A549 (cell line): ENCODE measurements around the gene ZNF331. TPM values are rescaled to one million over a fixed set of nuclear protein-coding genes. Genes with fewer than 3 reads are reported as not detected.

Experiments
- ATAC-seq, 2 experiments: fragments of 200-7000 bp in 1 of 2; fragments of >200 bp in 1 of 2; cut with Nextera tagmentation in 1 of 2; cut with Tn5 transposase in 1 of 2; 3 replicates each; pipeline versions ENCODE4 v1.8.0 to v1.9.1; 2018 to 2020; ENCODE audit warnings: mild to moderate bottlenecking in 1 of 2, moderate library complexity in 1 of 2
- CTCF ChIA-PET: fragments of 300-600 bp; sonication (Branson Sonifier 250); formaldehyde crosslinking; extraction: SDS; loops from one replicate; lab custom pipeline; 2021; ENCODE audit warnings: antibody characterized with exemption, inconsistent platforms; lab: Yijun Ruan, JAX
- POLR2A ChIA-PET: fragments of 350-600 bp; formaldehyde crosslinking; extraction: SDS; loops from one replicate; lab custom pipeline; 2021; ENCODE audit warnings: antibody characterized with exemption, inconsistent platforms; lab: Yijun Ruan, JAX
- DNase-seq, 2 experiments: peaks; one replicate each; pipeline versions ENCODE4 v3.0.0 to v3.0.0-alpha.2; 2011 to 2016; ENCODE audit warnings: low read depth in 1 of 2, low spot score in 1 of 2
- FAIRE-seq: peaks from 2 replicates; lab custom pipeline; 2011; peaks lifted over from hg19 to GRCh38; lab: Jason Lieb, UNC
- H3K27ac ChIP-seq, 2 experiments: fragments of >200 bp; sonication (Bioruptor Twin); formaldehyde crosslinking; 3 replicates each; pipeline ENCODE4 v1.5.1; 2016 to 2017
- H3K4me1 ChIP-seq: fragments of >200 bp; sonication (Bioruptor Twin); formaldehyde crosslinking; 3 replicates; pipeline ENCODE4 v1.6.1; 2016
- H3K4me2 ChIP-seq: fragments of >200 bp; sonication (Bioruptor Twin); formaldehyde crosslinking; 3 replicates; pipeline ENCODE4 v1.6.1; 2016
- H3K4me3 ChIP-seq: fragments of >200 bp; sonication (Bioruptor Twin); formaldehyde crosslinking; 3 replicates; pipeline ENCODE4 v1.5.1; 2016
- H3K9me3 ChIP-seq: fragments of >200 bp; sonication (Bioruptor Twin); formaldehyde crosslinking; 3 replicates; pipeline ENCODE4 v1.6.1; 2016
- BHLHE40 ChIP-seq: IDR thresholded peaks from 2 replicates; pipeline ENCODE4 v1.6.1; 2012; ENCODE audit warnings: low read depth, low read length, inconsistent platforms
- CBX8 ChIP-seq: fragments of 200-600 bp; sonication (generic); IDR thresholded peaks from 2 replicates; pipeline ENCODE4 v1.6.1; 2016
- CEBPB ChIP-seq, 2 experiments: fragments of >200 bp in 1 of 2; sonication (Bioruptor Twin) in 1 of 2; formaldehyde crosslinking in 1 of 2; IDR thresholded peaks; 2 replicates each; pipeline ENCODE4 v1.6.1; 2012 to 2016
- GATA3 ChIP-seq: IDR thresholded peaks from 2 replicates; pipeline ENCODE4 v1.6.1; 2012; ENCODE audit warnings: borderline replicate concordance
- HEYL ChIP-seq: fragments of 250-450 bp; sonication (Bioruptor Pico); IDR thresholded peaks from 2 replicates; pipeline ENCODE4 v1.8.0; 2021; ENCODE audit warnings: mild to moderate bottlenecking, moderate library complexity
- HOXA7 ChIP-seq: fragments of 250-450 bp; sonication (Bioruptor Pico); IDR thresholded peaks from 2 replicates; pipeline ENCODE4 v1.5.0; 2020; ENCODE audit warnings: mild to moderate bottlenecking, moderate library complexity
- HOXB13 ChIP-seq: fragments of 250-450 bp; sonication (Bioruptor Pico); IDR thresholded peaks from 2 replicates; pipeline ENCODE4 v1.5.0; 2020; ENCODE audit warnings: low read depth, mild to moderate bottlenecking, moderate library complexity
- JUN ChIP-seq, 2 experiments: fragments of >200 bp; sonication (Bioruptor Twin); formaldehyde crosslinking; IDR thresholded peaks; 2 replicates in 1 of 2; 3 replicates in 1 of 2; pipeline ENCODE4 v1.6.1; 2016 to 2017
- KDM1A ChIP-seq: fragments of 200-600 bp; sonication (generic); IDR thresholded peaks from 2 replicates; pipeline ENCODE4 v1.6.1; 2016; ENCODE audit warnings: low read depth, mild to moderate bottlenecking
- MAFK ChIP-seq: fragments of 450-650 bp; IDR thresholded peaks from 2 replicates; pipeline ENCODE4 v1.6.1; 2014; ENCODE audit not compliant: partially characterized antibody
- MYC ChIP-seq: IDR thresholded peaks from 2 replicates; pipeline ENCODE4 v1.6.1; 2012; ENCODE audit warnings: mild to moderate bottlenecking, inconsistent platforms, low read length, improper control_type of control experiment, borderline replicate concordance
- NFE2L2 ChIP-seq: fragments of 150-350 bp; conservative IDR thresholded peaks from 2 replicates; pipeline ENCODE4 v1.6.1; 2014; ENCODE audit warnings: low read length
- NPAS2 ChIP-seq: fragments of 250-450 bp; sonication (Bioruptor Pico); IDR thresholded peaks from 2 replicates; pipeline ENCODE4 v1.8.0; 2022; ENCODE audit warnings: mild to moderate bottlenecking, moderate library complexity, borderline replicate concordance
- PHF8 ChIP-seq: fragments of 200-600 bp; sonication (generic); IDR thresholded peaks from 2 replicates; pipeline ENCODE4 v1.6.1; 2016; ENCODE audit warnings: low read depth, mild to moderate bottlenecking, antibody characterized with exemption, moderate library complexity, borderline replicate concordance
- POLR2AphosphoS2 ChIP-seq: conservative IDR thresholded peaks from 2 replicates; pipeline ENCODE4 v1.6.1; 2012; ENCODE audit warnings: low read length, improper control_type of control experiment, inconsistent platforms
- RAD21 ChIP-seq, 2 experiments: fragments of >200 bp in 1 of 2; sonication (Bioruptor Twin) in 1 of 2; formaldehyde crosslinking in 1 of 2; IDR thresholded peaks in 1 of 2; conservative IDR thresholded peaks in 1 of 2; 2 replicates in 1 of 2; 3 replicates in 1 of 2; pipeline ENCODE4 v1.6.1; 2012 to 2018; ENCODE audit warnings: inconsistent platforms in 1 of 2
- TFCP2L1 ChIP-seq: fragments of 250-450 bp; sonication (Bioruptor Pico); IDR thresholded peaks from 2 replicates; pipeline ENCODE4 v1.5.0; 2021; ENCODE audit warnings: mild to moderate bottlenecking
- ZC3H11A ChIP-seq: fragments of 450-650 bp; IDR thresholded peaks from 2 replicates; pipeline ENCODE4 v1.6.1; 2014; ENCODE audit warnings: antibody characterized with exemption, mild to moderate bottlenecking
- ZFP36 ChIP-seq: fragments of 450-650 bp; IDR thresholded peaks from 2 replicates; pipeline ENCODE4 v1.6.1; 2014; ENCODE audit warnings: borderline replicate concordance; ENCODE audit not compliant: partially characterized antibody
- ZNF302 ChIP-seq: fragments of 250-450 bp; sonication (Bioruptor Pico); IDR thresholded peaks from 2 replicates; pipeline ENCODE4 v1.9.0; 2021; ENCODE audit warnings: inconsistent platforms, mild to moderate bottlenecking, moderate library complexity
- ZSCAN20 ChIP-seq: fragments of 250-450 bp; sonication (Bioruptor Pico); IDR thresholded peaks from 2 replicates; pipeline ENCODE4 v1.8.0; 2022; ENCODE audit warnings: mild to moderate bottlenecking, moderate library complexity
- WGBS: methylation state at CpG from one replicate; pipeline ENCODE4 v1.1.6; 2017; ENCODE audit errors: missing lambda C conversion rate; 5-methylcytosine and 5-hydroxymethylcytosine counted together
- polyA plus RNA-seq, 4 experiments: library from polyadenylated mRNA; depleted of rRNA in 3 of 4; stranded (reverse); fragments of >200 nt; fragmentation: RNase III in 1 of 4; extraction: RNeasy Plus Mini Kit Qiagen cat#74134 plus additional on column Dnase treatment in 1 of 4; gene quantifications; 2 replicates in 3 of 4; 3 replicates in 1 of 4; pipeline ENCODE4 v1.2.3, GENCODE V29; 2011 to 2017
- TF ChIP-seq, protein P1 (sequence below): fragments of >200 bp; sonication (Bioruptor Twin); formaldehyde crosslinking; IDR thresholded peaks from 2 replicates; pipeline ENCODE4 v1.6.1; 2016
- TF ChIP-seq, protein P2 (sequence below): fragments of 150-350 bp; IDR thresholded peaks from 2 replicates; pipeline ENCODE4 v1.6.1; 2014; ENCODE audit warnings: low read depth, mild to moderate bottlenecking, low read length

The ZNF331 gene
- polyA plus RNA-seq, 2 of the 4 experiments (the other 2 are of a cell fraction): 14.5 to 18.1 TPM

- no peak overlapping the region for H3K4me2 ChIP-seq
- H3K4me3 ChIP-seq: no peak overlapping the region
- ATAC-seq: peak in 1 of 2 experiments; percentile 64; a peak in 3 of 6 replicates
- peak in 1 of 2 experiments; percentile 66 for DNase-seq
- no peak overlapping the region for H3K27ac ChIP-seq
- CTCF ChIA-PET: interaction anchor here (0.5 to 0.6 kb wide), 2 partner anchors 29 to 118 kb away, joined by 3 read pairs; no protein-coding TSS in a partner anchor
- H3K9me3 ChIP-seq: peaks cover 68% of the 10 kb centered on the region
- no peaks in the 10 kb centered on the region for H3K4me1 ChIP-seq
- FAIRE-seq: no peak
- 17% methylated on average over 8 of the region's 8 CpGs for WGBS
- TF ChIP-seq HEYL (peak; percentile 77; the same call in 1 of the 2 replicates), CEBPB (IDR thresholded peaks at IDR 0.05) (peak in 1 of 2 experiments; percentile 72; a peak in 2 of 4 replicates), POLR2AphosphoS2 (no peak), NFE2L2 (no peak), BHLHE40 (no peak), CBX8 (no peak), KDM1A (no peak), GATA3 (peak; percentile 94)
- POLR2A ChIA-PET: no interaction called here
Measured at GRCh38 chr19:53621885-53622740, 84.2 kb downstream of the ZNF331 start.

GRCh38 chr19:53624771-53625545 is 87.0 kb downstream of the ZNF331 start:
- POLR2A ChIA-PET: no interaction called here
- DNase-seq (no peak), FAIRE-seq (no peak), ATAC-seq (no peak)
- no peak overlapping the region for H3K27ac ChIP-seq
- no peak overlapping the region for H3K4me3 ChIP-seq
- H3K4me2 ChIP-seq: no peak overlapping the region
- no peaks in the 10 kb centered on the region for H3K4me1 ChIP-seq
- H3K9me3 ChIP-seq: peaks cover 60% of the 10 kb centered on the region
- 47% methylated on average over 16 of the region's 16 CpGs for WGBS
- TF ChIP-seq MYC (no peak), ZFP36 (no peak), HOXA7 (CRISPR knock-in tag) (no peak), MAFK (no peak), PHF8 (no peak), JUN (IDR thresholded peaks at IDR 0.05) (no peak), ZNF302 (no peak), NPAS2 (CRISPR knock-in tag) (no peak), TFCP2L1 (CRISPR knock-in tag) (no peak), RAD21 (conservative IDR thresholded peaks at IDR 0.05 in 1 of 2, IDR thresholded peaks at IDR 0.05 in 1 of 2) (no peak), HOXB13 (no peak), ZC3H11A (no peak), ZSCAN20 (CRISPR knock-in tag) (no peak)
- TF ChIP-seq, protein P1, sequence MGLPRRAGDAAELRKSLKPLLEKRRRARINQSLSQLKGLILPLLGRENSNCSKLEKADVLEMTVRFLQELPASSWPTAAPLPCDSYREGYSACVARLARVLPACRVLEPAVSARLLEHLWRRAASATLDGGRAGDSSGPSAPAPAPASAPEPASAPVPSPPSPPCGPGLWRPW: no peak
- TF ChIP-seq, protein P2, sequence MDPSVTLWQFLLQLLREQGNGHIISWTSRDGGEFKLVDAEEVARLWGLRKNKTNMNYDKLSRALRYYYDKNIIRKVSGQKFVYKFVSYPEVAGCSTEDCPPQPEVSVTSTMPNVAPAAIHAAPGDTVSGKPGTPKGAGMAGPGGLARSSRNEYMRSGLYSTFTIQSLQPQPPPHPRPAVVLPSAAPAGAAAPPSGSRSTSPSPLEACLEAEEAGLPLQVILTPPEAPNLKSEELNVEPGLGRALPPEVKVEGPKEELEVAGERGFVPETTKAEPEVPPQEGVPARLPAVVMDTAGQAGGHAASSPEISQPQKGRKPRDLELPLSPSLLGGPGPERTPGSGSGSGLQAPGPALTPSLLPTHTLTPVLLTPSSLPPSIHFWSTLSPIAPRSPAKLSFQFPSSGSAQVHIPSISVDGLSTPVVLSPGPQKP: no peak
- CTCF ChIA-PET: no interaction called here
